Measurements from ENCODE around the gene HCFC1R1. TPM values are rescaled to one million over a fixed set of nuclear protein-coding genes. Genes with fewer than 3 reads are reported as not detected.
A peak's percentile ranks its signal among the peaks of the same experiment; 100 is the strongest.
"Not testable (repeated sequence)": the region's sequence is repeated elsewhere in the genome, so short reads cannot be mapped to it uniquely, and the experiment has no call there.

The HCFC1R1 gene
- polyA plus RNA-seq, 6 donors from 2014 or later: 7.6 to 21.4 (median 15.4) TPM

DNA sequence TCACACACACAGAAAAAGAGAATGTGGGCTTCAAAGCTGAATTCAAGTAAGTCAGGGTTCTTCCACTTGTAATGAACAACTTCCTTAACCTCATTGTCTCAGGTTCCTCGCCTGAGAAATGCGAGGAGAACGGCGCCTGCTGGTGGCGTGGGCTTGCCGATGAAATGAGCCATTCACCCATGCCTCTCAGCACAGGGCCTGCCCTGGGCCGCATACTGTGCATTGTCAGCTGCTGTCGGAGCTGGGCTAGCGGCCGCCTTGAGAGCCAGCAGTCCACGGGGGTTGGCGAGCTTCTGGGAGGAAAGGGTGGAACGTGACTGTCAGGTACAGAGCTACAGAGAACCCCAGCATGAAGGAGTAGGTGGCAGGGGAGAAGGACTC lies 29.6 kb upstream of the HCFC1R1 start:
- ATAC-seq (ENCODE audit: low read depth in 2 of 2); H3K27ac Mint-ChIP-seq; H3K36me3 Mint-ChIP-seq; DNase-seq; H3K9me3 Mint-ChIP-seq: not testable (repeated sequence)
- peaks cover 19 to 27% (median 20%) of the 10 kb centered on the region in 3 donors for H3K4me1 Mint-ChIP-seq
- H3K27me3 Mint-ChIP-seq: peaks cover 3 to 15% (median 10%) of the 10 kb centered on the region in 3 donors
- H3K4me3 Mint-ChIP-seq: peak overlapping the region in 1 of 8 donors; percentile 11

DNA sequence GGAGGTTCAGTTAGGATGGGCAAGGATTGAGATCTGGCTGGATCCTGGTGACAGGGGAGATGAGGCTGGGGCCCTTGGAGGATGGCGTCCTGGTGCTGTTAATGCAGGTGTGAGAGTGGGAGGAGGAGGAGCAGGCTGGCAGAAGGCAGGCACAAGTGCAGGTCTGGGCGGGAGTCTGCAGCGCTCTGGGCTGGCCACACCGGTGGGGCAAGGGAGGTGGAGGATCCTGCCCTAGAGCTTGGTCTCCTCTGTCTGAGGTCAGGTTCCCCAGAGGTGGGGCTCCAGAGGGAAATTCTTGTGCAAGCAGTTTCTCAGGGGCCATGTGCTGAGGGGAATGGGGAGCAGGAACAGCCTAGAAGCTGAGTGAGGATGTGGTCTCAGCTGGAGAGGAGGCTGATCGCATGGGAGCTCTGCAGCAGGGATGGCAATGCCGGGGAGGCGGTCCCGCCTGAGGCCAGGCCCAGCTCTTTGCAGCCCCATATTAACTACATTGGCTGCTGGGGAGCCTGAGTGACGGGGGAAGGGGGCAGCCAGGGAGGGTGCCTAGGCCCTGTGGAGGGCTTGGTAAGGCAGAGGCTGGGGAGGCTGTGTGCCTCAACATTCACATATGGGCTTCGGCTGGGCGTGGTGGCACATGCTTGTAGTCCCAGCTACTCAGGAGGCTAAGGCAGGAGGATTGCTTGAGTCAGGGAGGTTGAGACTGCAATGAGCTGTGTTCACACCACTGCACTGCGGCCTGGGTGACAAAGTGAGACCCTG lies 29.0 kb upstream of the HCFC1R1 start:
- Mint-ChIP-seq H3K27me3 (peaks cover 6 to 20% (median 16%) of the 10 kb centered on the region in 3 donors), H3K4me1 (peaks cover 19 to 28% (median 20%) of the 10 kb centered on the region in 3 donors)
- not testable (repeated sequence) for H3K4me3 Mint-ChIP-seq; H3K27ac Mint-ChIP-seq; H3K36me3 Mint-ChIP-seq; DNase-seq; ATAC-seq (ENCODE audit: low read depth in 2 of 2); H3K9me3 Mint-ChIP-seq

DNA sequence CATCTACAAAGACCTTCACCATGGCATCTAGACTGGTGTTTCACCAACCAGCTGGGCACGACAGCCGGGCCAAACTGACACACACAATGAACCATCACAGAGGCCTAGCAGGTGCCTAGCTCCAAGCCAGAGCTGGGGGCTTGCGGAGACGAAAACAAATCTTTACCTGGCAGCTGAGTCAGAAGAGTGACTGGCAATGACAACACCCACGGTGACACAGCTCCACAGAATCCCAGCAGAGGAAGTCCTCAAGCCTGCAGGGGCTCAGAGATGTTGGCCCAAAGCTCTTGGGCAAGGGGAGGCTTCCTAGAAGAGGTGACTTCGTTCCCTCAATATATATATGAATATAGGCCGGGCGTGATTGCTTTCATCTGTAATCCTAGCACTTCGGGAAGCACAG lies 27.8 kb upstream of the HCFC1R1 start:
- no peak for ATAC-seq (ENCODE audit: low read depth in 2 of 2)
- no peak overlapping the region for H3K27ac Mint-ChIP-seq
- DNase-seq: no peak
- no peaks in the 10 kb centered on the region for H3K9me3 Mint-ChIP-seq
- peaks cover 6 to 30% (median 16%) of the 10 kb centered on the region in 3 donors for H3K27me3 Mint-ChIP-seq
- H3K4me3 Mint-ChIP-seq: no peak overlapping the region
- H3K4me1 Mint-ChIP-seq: peaks cover 14 to 24% (median 16%) of the 10 kb centered on the region in 3 donors
- no peaks in the 10 kb centered on the region for H3K36me3 Mint-ChIP-seq

GRCh38 chr16:3051009-3051408 lies 27.3 kb upstream of the HCFC1R1 start:
- Mint-ChIP-seq H3K9me3 (no peaks in the 10 kb centered on the region), H3K36me3 (no peaks in the 10 kb centered on the region), H3K4me1 (peaks cover 15 to 24% (median 16%) of the 10 kb centered on the region in 3 donors), H3K27me3 (peaks cover 6 to 32% (median 16%) of the 10 kb centered on the region in 3 donors), H3K4me3 (no peak overlapping the region), H3K27ac (no peak overlapping the region)
- DNase-seq (no peak), ATAC-seq (ENCODE audit: low read depth in 2 of 2) (no peak)

GRCh38 chr16:3050487-3050886 lies 26.7 kb upstream of the HCFC1R1 start:
- DNase-seq (no peak), ATAC-seq (ENCODE audit: low read depth in 2 of 2) (no peak)
- Mint-ChIP-seq H3K27me3 (peaks cover 6 to 34% (median 16%) of the 10 kb centered on the region in 3 donors), H3K27ac (no peak overlapping the region), H3K4me3 (no peak overlapping the region), H3K9me3 (no peaks in the 10 kb centered on the region), H3K4me1 (peaks cover 16 to 20% (median 16%) of the 10 kb centered on the region in 3 donors), H3K36me3 (no peaks in the 10 kb centered on the region)

GRCh38 chr16:3049921-3050481 lies 26.3 kb upstream of the HCFC1R1 start:
- Mint-ChIP-seq H3K4me3 (no peak overlapping the region), H3K9me3 (peaks cover 0 to 2% (median 0%) of the 10 kb centered on the region in 7 donors), H3K36me3 (no peaks in the 10 kb centered on the region), H3K27ac (no peak overlapping the region), H3K27me3 (peaks cover 6 to 39% (median 18%) of the 10 kb centered on the region in 3 donors), H3K4me1 (peaks cover 13 to 19% (median 16%) of the 10 kb centered on the region in 3 donors)
- DNase-seq (no peak), ATAC-seq (ENCODE audit: low read depth in 2 of 2) (no peak)

DNA sequence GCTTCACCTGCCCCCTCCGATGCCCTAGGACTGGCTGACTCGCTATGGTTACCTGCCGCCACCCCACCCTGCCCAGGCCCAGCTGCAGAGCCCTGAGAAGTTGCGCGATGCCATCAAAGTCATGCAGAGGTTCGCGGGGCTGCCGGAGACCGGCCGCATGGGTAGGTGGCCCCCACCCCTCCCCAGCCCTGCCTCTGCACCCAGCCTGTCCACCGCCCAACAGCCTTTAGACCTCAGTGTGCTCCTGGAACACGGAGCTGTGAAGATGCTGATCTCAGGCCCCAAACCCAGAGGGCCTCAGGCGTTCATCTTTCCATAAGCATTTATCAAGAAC lies 23.6 kb upstream of the HCFC1R1 start:
- Mint-ChIP-seq H3K4me3 (peak overlapping the region in 7 of 8 donors; percentile 35 to 81 (median 72)), H3K27ac (no peak overlapping the region)

GRCh38 chr16:3046641-3047386 lies 23.1 kb upstream of the HCFC1R1 start:
- peaks cover 0 to 2% (median 0%) of the 10 kb centered on the region in 7 donors for H3K9me3 Mint-ChIP-seq
- peaks cover 6 to 19% (median 15%) of the 10 kb centered on the region in 3 donors for H3K4me1 Mint-ChIP-seq

More for the DNA sequence above, 23.6 kb upstream of the HCFC1R1 start:
- ATAC-seq (ENCODE audit: low read depth in 2 of 2) (no peak), DNase-seq (no peak)
- Mint-ChIP-seq H3K4me1 (peaks cover 6 to 19% (median 15%) of the 10 kb centered on the region in 3 donors), H3K36me3 (no peaks in the 10 kb centered on the region), H3K27me3 (peaks cover 19 to 65% (median 36%) of the 10 kb centered on the region in 3 donors), H3K9me3 (peaks cover 0 to 2% (median 0%) of the 10 kb centered on the region in 7 donors)

GRCh38 chr16:3045758-3046640 lies 22.3 kb upstream of the HCFC1R1 start, which contains the start of gene MMP25:
Gene MMP25 (plus strand): TSS chr16:3046561. CDS start chr16:3046918, 357 bp downstream.
- no peaks in the 10 kb centered on the region for H3K36me3 Mint-ChIP-seq
- peak within 1 kb of the TSS in 1 of 6 donors; percentile 6 for H3K27ac Mint-ChIP-seq
- H3K27me3 Mint-ChIP-seq: peaks cover 19 to 69% (median 36%) of the 10 kb centered on the region in 3 donors
- peak; percentile 58 for DNase-seq
- H3K4me3 Mint-ChIP-seq: peak within 1 kb of the TSS; percentile 69 to 89 (median 79)
- peaks cover 0 to 2% (median 0%) of the 10 kb centered on the region in 7 donors for H3K9me3 Mint-ChIP-seq
- ATAC-seq (ENCODE audit: low read depth in 2 of 2): peak; percentile 92 to 93
- H3K4me1 Mint-ChIP-seq: peaks cover 6 to 19% (median 15%) of the 10 kb centered on the region in 3 donors

More at GRCh38 chr16:3046641-3047386, 23.1 kb upstream of the HCFC1R1 start:
- DNase-seq (no peak), ATAC-seq (ENCODE audit: low read depth in 2 of 2) (peak in 1 of 2 donors; percentile 16)
- no peaks in the 10 kb centered on the region for H3K36me3 Mint-ChIP-seq
- no peak overlapping the region for H3K27ac Mint-ChIP-seq
- peak overlapping the region; percentile 35 to 78 (median 68) for H3K4me3 Mint-ChIP-seq
- peaks cover 19 to 65% (median 36%) of the 10 kb centered on the region in 3 donors for H3K27me3 Mint-ChIP-seq

GRCh38 chr16:3044708-3045107 lies 21.0 kb upstream of the HCFC1R1 start:
- DNase-seq (no peak), ATAC-seq (ENCODE audit: low read depth in 2 of 2) (no peak)
- Mint-ChIP-seq H3K4me3 (peak overlapping the region; percentile 52 to 89 (median 78)), H3K9me3 (peaks cover 0 to 2% (median 0%) of the 10 kb centered on the region in 7 donors), H3K36me3 (no peaks in the 10 kb centered on the region), H3K4me1 (peaks cover 6 to 19% (median 15%) of the 10 kb centered on the region in 3 donors), H3K27me3 (peaks cover 26 to 78% (median 45%) of the 10 kb centered on the region in 3 donors), H3K27ac (peak overlapping the region in 1 of 6 donors; percentile 72)

GRCh38 chr16:3042376-3042775 lies 18.6 kb upstream of the HCFC1R1 start:
- DNase-seq (no peak), ATAC-seq (ENCODE audit: low read depth in 2 of 2) (no peak)
- Mint-ChIP-seq H3K4me3 (no peak overlapping the region), H3K9me3 (peaks cover 0 to 2% (median 0%) of the 10 kb centered on the region in 7 donors), H3K27ac (no peak overlapping the region), H3K4me1 (peaks cover 6 to 19% (median 12%) of the 10 kb centered on the region in 3 donors), H3K36me3 (no peaks in the 10 kb centered on the region), H3K27me3 (peaks cover 35 to 80% (median 51%) of the 10 kb centered on the region in 3 donors)

GRCh38 chr16:3038896-3039295 lies 15.2 kb upstream of the HCFC1R1 start:
- no peak for ATAC-seq (ENCODE audit: low read depth in 2 of 2)
- no peak for DNase-seq
- Mint-ChIP-seq H3K27ac (no peak overlapping the region), H3K4me3 (no peak overlapping the region), H3K4me1 (peaks cover 10 to 16% (median 10%) of the 10 kb centered on the region in 3 donors), H3K27me3 (peaks cover 42 to 82% (median 61%) of the 10 kb centered on the region in 3 donors), H3K9me3 (no peaks in the 10 kb centered on the region), H3K36me3 (no peaks in the 10 kb centered on the region)
